Measurements from ENCODE around the gene GPR68.
A peak's percentile ranks its signal among the peaks of the same experiment; 100 is the strongest.
"Not testable (repeated sequence)": the region's sequence is repeated elsewhere in the genome, so short reads cannot be mapped to it uniquely, and the experiment has no call there.

Gene GPR68

GRCh38 chr14:91252871-91253794, 8.6 kb upstream of the GPR68 start:
- DNase-seq = peak; percentile 72

- DNase-seq = peak; percentile 64
Measured at GRCh38 chr14:91250912-91251311, 6.4 kb upstream of the GPR68 start.

- DNase-seq = peak; percentile 97
Measured at GRCh38 chr14:91249841-91250616, 5.5 kb upstream of the GPR68 start.

GRCh38 chr14:91246051-91246852, 1.7 kb upstream of the GPR68 start:
- no peak for DNase-seq

- DNase-seq = not testable (repeated sequence)
Measured at GRCh38 chr14:91245616-91246015, 1.1 kb upstream of the GPR68 start.

GRCh38 chr14:91245029-91245428, 525 bp upstream of the GPR68 start:
- DNase-seq = no peak

GRCh38 chr14:91243074-91243471, 1.4 kb downstream of the GPR68 start:
- DNase-seq = no peak

GRCh38 chr14:91242635-91243034, 1.9 kb downstream of the GPR68 start:
- no peak for DNase-seq

- no peak for DNase-seq
Measured at GRCh38 chr14:91241863-91242262, 2.6 kb downstream of the GPR68 start.

- no peak for DNase-seq
Measured at GRCh38 chr14:91238661-91239060, 5.8 kb downstream of the GPR68 start.

- DNase-seq = no peak
Measured at GRCh38 chr14:91238085-91238484, 6.4 kb downstream of the GPR68 start.

- DNase-seq = peak; percentile 64
Measured at GRCh38 chr14:91237219-91237618, 7.3 kb downstream of the GPR68 start.

GRCh38 chr14:91235841-91236240, 8.7 kb downstream of the GPR68 start:
- DNase-seq = no peak

GRCh38 chr14:91234791-91235114, 9.8 kb downstream of the GPR68 start:
- no peak for DNase-seq

- no peak for DNase-seq
Measured at GRCh38 chr14:91233936-91234790, 10.3 kb downstream of the GPR68 start.

- DNase-seq = no peak
Measured at GRCh38 chr14:91232603-91233002, 11.9 kb downstream of the GPR68 start.

GRCh38 chr14:91232052-91232451, 12.5 kb downstream of the GPR68 start:
- no peak for DNase-seq

- no peak for DNase-seq
Measured at GRCh38 chr14:91231446-91231845, 13.1 kb downstream of the GPR68 start.

- DNase-seq = no peak
Measured at GRCh38 chr14:91230397-91231035, 14.0 kb downstream of the GPR68 start.

- DNase-seq = no peak
Measured at GRCh38 chr14:91229743-91230200, 14.7 kb downstream of the GPR68 start.

GRCh38 chr14:91229005-91229382, 15.5 kb downstream of the GPR68 start:
- no peak for DNase-seq
